OCI-LY7 (cell line): ENCODE data around the gene BIK. TPM values are rescaled to one million over a fixed set of nuclear protein-coding genes. Genes with fewer than 3 reads are reported as not detected.

Source experiments
- BruUV-seq: library from RNA; stranded (reverse); fragments of 400-500 nt; replicated peaks from 2 replicates; lab custom pipeline; 2021; lab: Mats Ljungman, UMichigan
- CTCF ChIA-PET: fragments of 300-600 bp; sonication (Branson Sonifier 250); formaldehyde crosslinking; loops from one replicate; lab custom pipeline; 2022; ENCODE audit warnings: antibody characterized with exemption; ENCODE audit not compliant: unreplicated experiment; lab: Charles Lee
- POLR2A ChIA-PET: fragments of 300-600 bp; sonication (Branson Sonifier 250); formaldehyde crosslinking; loops from one replicate; lab custom pipeline; 2022; ENCODE audit warnings: antibody characterized with exemption; lab: Charles Lee
- DNase-seq: peaks from one replicate; pipeline ENCODE4 v3.0.0-alpha.2; 2015; ENCODE audit warnings: low spot score
- H2AFZ ChIP-seq: fragments of 200-600 bp; sonication (generic), shearing (Covaris generic); 2 replicates; pipeline ENCODE4 v1.6.1; 2014; ENCODE audit warnings: mild to moderate bottlenecking, antibody characterized with exemption, low read length, moderate library complexity
- H3K27ac ChIP-seq: fragments of 200-600 bp; sonication (generic); 2 replicates; pipeline ENCODE4 v1.5.1; 2014; ENCODE audit warnings: mixed run types, low read depth, mild to moderate bottlenecking, moderate library complexity, low read length, inconsistent platforms; ENCODE audit not compliant: poor library complexity, severe bottlenecking
- H3K36me3 ChIP-seq: fragments of 200-600 bp; sonication (generic); 2 replicates; pipeline ENCODE4 v1.6.1; 2014; ENCODE audit warnings: mild to moderate bottlenecking, antibody characterized with exemption, low read length, moderate library complexity, mixed read lengths; ENCODE audit not compliant: insufficient read depth
- H3K4me1 ChIP-seq: fragments of 200-600 bp; sonication (generic); 2 replicates; pipeline ENCODE4 v1.5.1; 2014; ENCODE audit warnings: mild to moderate bottlenecking, low read length; ENCODE audit not compliant: insufficient read depth, poor library complexity, severe bottlenecking
- H3K4me2 ChIP-seq: fragments of 200-600 bp; sonication (generic); 2 replicates; pipeline ENCODE4 v1.6.1; 2014; ENCODE audit warnings: mild to moderate bottlenecking, low read length
- H3K4me3 ChIP-seq: fragments of 200-600 bp; sonication (generic); 2 replicates; pipeline ENCODE4 v1.5.1; 2014; ENCODE audit warnings: mild to moderate bottlenecking, low read depth, low read length; ENCODE audit not compliant: poor library complexity, severe bottlenecking
- H3K79me2 ChIP-seq: fragments of 200-600 bp; sonication (generic); 2 replicates; pipeline ENCODE4 v1.6.1; 2016; ENCODE audit warnings: low read depth, mild to moderate bottlenecking, low read length, moderate library complexity, mixed read lengths; ENCODE audit not compliant: insufficient read depth
- H3K9me2 ChIP-seq: fragments of 200-600 bp; sonication (generic); 2 replicates; pipeline ENCODE4 v1.6.1; 2016; ENCODE audit warnings: mild to moderate bottlenecking, low read length, mixed read lengths; ENCODE audit not compliant: insufficient read depth
- H3K9me3 ChIP-seq: fragments of 200-600 bp; sonication (generic); 2 replicates; pipeline ENCODE4 v1.6.1; 2014; ENCODE audit warnings: mild to moderate bottlenecking, mixed run types, low read length, mixed read lengths
- H4K20me1 ChIP-seq: fragments of 200-600 bp; sonication (generic); 2 replicates; pipeline ENCODE4 v1.6.1; 2014; ENCODE audit warnings: mild to moderate bottlenecking, antibody characterized with exemption, low read length, moderate library complexity, mixed read lengths; ENCODE audit not compliant: insufficient read depth
- EZH2phosphoT487 ChIP-seq: fragments of 200-600 bp; sonication (generic); IDR thresholded peaks from 2 replicates; pipeline ENCODE4 v1.6.1; 2018; ENCODE audit warnings: low read depth, borderline replicate concordance, mild to moderate bottlenecking, mixed run types, antibody characterized with exemption, low read length, moderate library complexity, mixed read lengths
- intact Hi-C: fragments of 100-400 bp; cut with micrococcal nuclease; formaldehyde crosslinking; loops from one replicate; pipeline ENCODE4 v1.10.0; 2022; ENCODE audit not compliant: unreplicated experiment
- total RNA-seq, 2 experiments: library from RNA; depleted of rRNA in 1 of 2; stranded (reverse); fragments of >200 nt in 1 of 2; shearing (Covaris generic) in 1 of 2; gene quantifications; 2 replicates each; pipeline ENCODE4 v1.2.3, GENCODE V29; 2014 to 2022
- TF ChIP-seq, protein P1 (sequence below): fragments of 200-600 bp; sonication (generic); conservative IDR thresholded peaks from 2 replicates; pipeline ENCODE4 v1.5.1; 2014; ENCODE audit warnings: mild to moderate bottlenecking, antibody characterized with exemption, low read length, moderate library complexity, mixed read lengths

BIK gene
- total RNA-seq, 2 experiments from 2014 or later = 88.4 to 143 TPM

DNA sequence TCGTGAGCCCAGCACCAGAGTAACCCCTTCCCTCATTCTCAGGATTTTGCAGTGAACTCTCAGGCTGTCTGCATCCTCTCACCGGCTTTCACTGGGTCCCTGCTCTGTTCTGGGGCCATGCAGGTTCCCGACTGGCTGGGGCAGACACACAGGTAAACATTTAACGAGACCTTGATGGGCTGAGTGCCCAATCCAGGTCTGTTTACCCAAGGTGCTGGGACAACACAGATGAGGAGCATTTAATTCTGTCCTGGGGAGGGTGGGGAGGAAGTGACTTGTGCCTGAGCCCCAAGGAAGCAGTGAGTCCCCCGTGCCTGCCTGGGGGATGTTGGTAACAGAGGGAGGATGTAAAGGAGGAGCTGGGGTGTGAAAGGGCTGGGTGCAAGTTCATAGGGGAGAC is 4.4 kb downstream of the BIK start:
- POLR2A ChIA-PET = no interaction called here
- Histone ChIP-seq H3K4me3 (peak overlapping the region; percentile 45), H3K36me3 (peaks cover 69% of the 10 kb centered on the region), H3K27ac (peak overlapping the region; percentile 96), H2AFZ (no peak overlapping the region), H3K4me2 (peak overlapping the region; percentile 89), H4K20me1 (no peaks in the 10 kb centered on the region), H3K79me2 (peaks cover 88% of the 10 kb centered on the region), H3K9me2 (no peaks in the 10 kb centered on the region), H3K4me1 (peaks cover 84% of the 10 kb centered on the region), H3K9me3 (no peaks in the 10 kb centered on the region)
- intact Hi-C loops = loop anchor here (5.0 kb wide), 1 partner anchor 398 kb away; no protein-coding TSS in a partner anchor
- BruUV-seq = no TSS peak
- CTCF ChIA-PET = no interaction called here
- DNase-seq = peak; percentile 45
- TF ChIP-seq, protein P1, sequence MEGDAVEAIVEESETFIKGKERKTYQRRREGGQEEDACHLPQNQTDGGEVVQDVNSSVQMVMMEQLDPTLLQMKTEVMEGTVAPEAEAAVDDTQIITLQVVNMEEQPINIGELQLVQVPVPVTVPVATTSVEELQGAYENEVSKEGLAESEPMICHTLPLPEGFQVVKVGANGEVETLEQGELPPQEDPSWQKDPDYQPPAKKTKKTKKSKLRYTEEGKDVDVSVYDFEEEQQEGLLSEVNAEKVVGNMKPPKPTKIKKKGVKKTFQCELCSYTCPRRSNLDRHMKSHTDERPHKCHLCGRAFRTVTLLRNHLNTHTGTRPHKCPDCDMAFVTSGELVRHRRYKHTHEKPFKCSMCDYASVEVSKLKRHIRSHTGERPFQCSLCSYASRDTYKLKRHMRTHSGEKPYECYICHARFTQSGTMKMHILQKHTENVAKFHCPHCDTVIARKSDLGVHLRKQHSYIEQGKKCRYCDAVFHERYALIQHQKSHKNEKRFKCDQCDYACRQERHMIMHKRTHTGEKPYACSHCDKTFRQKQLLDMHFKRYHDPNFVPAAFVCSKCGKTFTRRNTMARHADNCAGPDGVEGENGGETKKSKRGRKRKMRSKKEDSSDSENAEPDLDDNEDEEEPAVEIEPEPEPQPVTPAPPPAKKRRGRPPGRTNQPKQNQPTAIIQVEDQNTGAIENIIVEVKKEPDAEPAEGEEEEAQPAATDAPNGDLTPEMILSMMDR = no peak
- TF ChIP-seq EZH2phosphoT487 = no peak

DNA sequence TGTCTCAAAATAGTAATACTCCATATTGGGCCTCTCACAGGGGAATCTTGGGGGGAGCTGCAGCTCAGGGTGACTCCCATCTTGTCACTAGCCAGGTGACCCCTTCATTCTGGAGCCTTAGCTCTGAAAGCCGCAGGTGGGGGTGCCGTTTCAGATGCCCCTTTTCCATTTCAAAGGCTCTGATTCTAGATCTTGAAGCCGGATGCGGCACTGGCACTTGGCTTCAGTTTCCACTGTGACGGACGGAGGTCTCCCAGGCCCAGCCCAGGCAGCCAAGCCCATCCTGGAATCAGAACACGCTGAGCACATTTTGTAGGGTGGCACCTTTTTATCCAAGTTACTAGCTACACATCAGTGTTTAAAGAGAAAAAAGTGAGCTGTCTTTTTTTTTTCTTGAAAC is 6.4 kb downstream of the BIK start:
- Histone ChIP-seq H2AFZ (no peak overlapping the region), H3K36me3 (peaks cover 78% of the 10 kb centered on the region), H3K79me2 (peaks cover 95% of the 10 kb centered on the region), H3K4me3 (peak overlapping the region; percentile 45), H3K9me3 (no peaks in the 10 kb centered on the region), H3K4me2 (peak overlapping the region; percentile 89), H3K27ac (peak overlapping the region; percentile 96), H3K9me2 (no peaks in the 10 kb centered on the region), H3K4me1 (peaks cover 99% of the 10 kb centered on the region), H4K20me1 (no peaks in the 10 kb centered on the region)
- no peak for TF ChIP-seq EZH2phosphoT487
- TF ChIP-seq, protein P1 = no peak
- ChIA-PET POLR2A (interaction anchor here (0.6 kb wide), 2 partner anchors 575 to 1170 kb away, joined by 3 read pairs; partner anchors contain the start of gene CENPM), CTCF (no interaction called here)
- intact Hi-C loops = loop anchor here (5.0 kb wide), 1 partner anchor 400 kb away; no protein-coding TSS in a partner anchor
- DNase-seq = peak; percentile 60
- BruUV-seq = no TSS peak

DNA sequence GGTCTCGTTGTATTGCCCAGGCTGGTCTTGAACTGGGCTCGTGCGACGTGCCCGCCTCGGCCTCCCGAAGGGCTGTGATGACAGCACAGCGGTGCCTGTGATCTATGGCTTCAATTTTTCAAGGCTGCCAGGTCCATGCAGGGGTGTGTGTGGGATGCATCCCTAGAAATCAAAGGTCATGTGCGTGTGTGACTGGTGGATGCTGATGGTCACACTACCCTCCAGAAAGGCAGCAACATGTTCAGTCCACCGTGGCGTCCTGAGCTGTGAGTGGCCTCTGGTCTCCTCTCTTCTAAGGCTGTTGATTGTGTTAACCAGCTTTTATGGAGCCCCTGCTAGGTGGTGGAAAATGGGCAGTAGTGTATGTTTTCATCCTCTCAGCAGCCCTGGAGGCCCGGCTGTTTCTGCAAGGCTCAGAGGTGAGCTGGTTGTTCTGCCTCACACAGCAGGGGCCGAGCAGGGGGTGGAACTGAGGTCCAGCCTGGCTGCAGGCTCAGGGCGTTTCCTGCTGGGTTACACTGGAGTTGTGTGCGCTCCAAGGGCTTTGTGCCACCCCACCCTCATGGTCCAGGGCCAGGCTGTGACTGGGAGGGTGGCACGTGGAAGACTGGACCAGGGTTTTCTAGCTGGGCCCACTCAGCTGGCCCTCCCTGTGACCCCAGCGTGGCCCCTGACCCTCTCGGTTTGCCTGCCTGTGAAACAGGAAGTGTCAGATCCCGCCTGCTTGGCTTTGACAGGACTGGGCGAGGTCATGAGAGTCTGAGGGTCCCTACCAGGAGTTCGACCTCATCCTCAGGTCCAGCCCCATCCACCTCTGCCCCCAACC is 7.7 kb downstream of the BIK start:
- Histone ChIP-seq H3K9me2 (no peaks in the 10 kb centered on the region), H3K4me2 (peak overlapping the region; percentile 89), H3K4me3 (peak overlapping the region; percentile 54), H4K20me1 (no peaks in the 10 kb centered on the region), H3K9me3 (no peaks in the 10 kb centered on the region), H2AFZ (no peak overlapping the region), H3K27ac (peak overlapping the region; percentile 96), H3K36me3 (peaks cover 78% of the 10 kb centered on the region), H3K79me2 (peaks cover 95% of the 10 kb centered on the region), H3K4me1 (peaks cover 100% of the 10 kb centered on the region)
- peak; percentile 54 for DNase-seq
- ChIA-PET POLR2A (interaction anchor here (0.5 to 1.0 kb wide), 2 partner anchors 10 to 26 kb away, joined by 4 to 5 read pairs; no protein-coding TSS in a partner anchor), CTCF (no interaction called here)
- BruUV-seq = no TSS peak
- TF ChIP-seq, protein P1 = no peak
- no peak for TF ChIP-seq EZH2phosphoT487
- intact Hi-C loops = loop anchor here (5.0 kb wide), 1 partner anchor 401 kb away; no protein-coding TSS in a partner anchor
